HCT116 (cell line): ENCODE data around the gene KRTAP5-4. TPM values are rescaled to one million over a fixed set of nuclear protein-coding genes. Genes with fewer than 3 reads are reported as not detected.

Source experiments
- ATAC-seq: fragments of 200-7000 bp; cut with Tn5 transposase; 2 replicates; pipeline ENCODE4 v1.9.1; 2020; ENCODE audit warnings: mild to moderate bottlenecking, moderate library complexity
- BruUV-seq: library from RNA; stranded (reverse); fragments of 400-500 nt; replicated peaks from 2 replicates; lab custom pipeline; 2021; lab: Mats Ljungman, UMichigan
- CTCF ChIA-PET: fragments of 300-600 bp; sonication (Branson Sonifier 250); formaldehyde crosslinking; loops from one replicate; lab custom pipeline; 2021; ENCODE audit warnings: antibody characterized with exemption; lab: Charles Lee
- POLR2A ChIA-PET: fragments of 300-600, 350-600 bp; sonication (Branson Sonifier 250); formaldehyde crosslinking; loops from one replicate; lab custom pipeline; 2021; ENCODE audit warnings: antibody characterized with exemption; lab: Charles Lee
- RAD21 ChIA-PET, 2 experiments: fragments of 300-600 bp; sonication (Branson Sonifier 250); formaldehyde crosslinking; loops; one replicate each; lab custom pipeline; 2023; ENCODE audit warnings: low total read pairs in 2 of 2; ENCODE audit not compliant: uncharacterized antibody in 2 of 2, unreplicated experiment in 2 of 2, low non-redundant PET in 1 of 2; lab: Charles Lee
- DNase-seq: peaks from one replicate; pipeline ENCODE4 v3.0.0-alpha.2; 2010; ENCODE audit warnings: low read depth, low spot score
- H2AFZ ChIP-seq: fragments of 200-600 bp; shearing (Covaris generic), sonication (generic); 2 replicates; pipeline ENCODE4 v1.6.1; 2017; ENCODE audit warnings: low read depth, mixed run types, mixed read lengths, antibody characterized with exemption, low read length; ENCODE audit not compliant: poor library complexity, severe bottlenecking
- H3K27ac ChIP-seq: 2 replicates; pipeline ENCODE4 v1.5.1; 2012; ENCODE audit warnings: low read depth, low read length
- H3K27me3 ChIP-seq: fragments of 200-600 bp; sonication (generic); 2 replicates; pipeline ENCODE4 v1.6.1; 2016; ENCODE audit warnings: mixed run types, low read length, mixed read lengths; ENCODE audit not compliant: insufficient read depth
- H3K36me3 ChIP-seq, 2 experiments: fragments of 200-500 bp in 1 of 2; fragments of 200-600 bp in 1 of 2; sonication (Bioruptor generic) in 1 of 2; sonication (generic) in 1 of 2; 2 replicates each; pipeline versions ENCODE4 v1.5.1 to v1.6.1; 2014 to 2016; ENCODE audit warnings: low read length in 2 of 2, inconsistent platforms in 1 of 2, mixed read lengths in 1 of 2, mixed run types in 1 of 2; ENCODE audit not compliant: insufficient read depth in 2 of 2, control insufficient read depth in 1 of 2
- H3K4me1 ChIP-seq, 2 experiments: fragments of 200-600 bp in 1 of 2; sonication (generic) in 1 of 2; 2 replicates each; pipeline versions ENCODE4 v1.5.1 to v1.6.1; 2012 to 2017; ENCODE audit warnings: low read length in 2 of 2, inconsistent platforms in 1 of 2, mild to moderate bottlenecking in 1 of 2, mixed read lengths in 1 of 2, mixed run types in 1 of 2, moderate library complexity in 1 of 2; ENCODE audit not compliant: insufficient read depth in 2 of 2, control insufficient read depth in 1 of 2
- H3K4me2 ChIP-seq: fragments of 200-600 bp; sonication (generic); 2 replicates; pipeline ENCODE4 v1.6.1; 2017; ENCODE audit warnings: mixed run types, low read length, mixed read lengths
- H3K4me3 ChIP-seq, 2 experiments: fragments of 200-600 bp in 1 of 2; sonication (generic) in 1 of 2; replicated peaks in 1 of 2; 2 replicates each; pipeline ENCODE4 v1.5.1; 2011 to 2016; ENCODE audit warnings: low read length in 2 of 2, control low read depth in 1 of 2, low read depth in 1 of 2, mild to moderate bottlenecking in 1 of 2, mixed read lengths in 1 of 2, mixed run types in 1 of 2
- H3K79me2 ChIP-seq: fragments of 200-600 bp; sonication (generic); 2 replicates; pipeline ENCODE4 v1.6.1; 2017; ENCODE audit warnings: mild to moderate bottlenecking, mixed run types, low read length, moderate library complexity, mixed read lengths; ENCODE audit not compliant: insufficient read depth
- H3K9ac ChIP-seq: fragments of 200-600 bp; sonication (generic); 2 replicates; pipeline ENCODE4 v1.6.1; 2016; ENCODE audit warnings: low read length, mixed read lengths
- H3K9me2 ChIP-seq: fragments of 200-600 bp; sonication (generic), shearing (Covaris generic); 2 replicates; pipeline ENCODE4 v1.6.1; 2017; ENCODE audit warnings: mixed run types, mild to moderate bottlenecking, moderate library complexity; ENCODE audit not compliant: insufficient read depth
- H3K9me3 ChIP-seq, 2 experiments: fragments of 200-500 bp in 1 of 2; fragments of 200-600 bp in 1 of 2; sonication (Bioruptor generic) in 1 of 2; sonication (generic) in 1 of 2; 2 replicates each; pipeline ENCODE4 v1.6.1; 2014 to 2017; ENCODE audit warnings: low read length in 2 of 2, mixed read lengths in 2 of 2, inconsistent platforms in 1 of 2, low read depth in 1 of 2, mild to moderate bottlenecking in 1 of 2, mixed run types in 1 of 2, moderate library complexity in 1 of 2; ENCODE audit not compliant: control insufficient read depth in 1 of 2, insufficient read depth in 1 of 2
- H4K20me1 ChIP-seq: fragments of 200-600 bp; sonication (generic), shearing (Covaris generic); 2 replicates; pipeline ENCODE4 v1.6.1; 2017; ENCODE audit warnings: mixed run types, mild to moderate bottlenecking, moderate library complexity; ENCODE audit not compliant: insufficient read depth
- ATF3 ChIP-seq: IDR thresholded peaks from 2 replicates; pipeline ENCODE4 v1.6.1; 2012
- CBX3 ChIP-seq: IDR thresholded peaks from 2 replicates; pipeline ENCODE4 v1.6.1; 2012; ENCODE audit warnings: low read depth
- CEBPB ChIP-seq: IDR thresholded peaks from 2 replicates; pipeline ENCODE4 v1.6.1; 2012; ENCODE audit warnings: low read depth
- CTCF ChIP-seq, 3 experiments: fragments of 200-600 bp in 1 of 3; sonication (generic) in 1 of 3; IDR thresholded peaks in 2 of 3; conservative IDR thresholded peaks in 1 of 3; 2 replicates each; pipeline ENCODE4 v1.5.1; 2012 to 2017; ENCODE audit warnings: low read depth in 2 of 3, low read length in 2 of 3, antibody characterized with exemption in 1 of 3, borderline replicate concordance in 1 of 3, control low read depth in 1 of 3, mild to moderate bottlenecking in 1 of 3, mixed read lengths in 1 of 3, mixed run types in 1 of 3, moderate library complexity in 1 of 3; ENCODE audit not compliant: insufficient read depth in 1 of 3
- EGR1 ChIP-seq: IDR thresholded peaks from 2 replicates; pipeline ENCODE4 v1.6.1; 2012; ENCODE audit warnings: low read depth
- ELF1 ChIP-seq: IDR thresholded peaks from 2 replicates; pipeline ENCODE4 v1.6.1; 2012; ENCODE audit warnings: low read depth, borderline replicate concordance
- FOSL1 ChIP-seq: IDR thresholded peaks from 2 replicates; pipeline ENCODE4 v1.6.1; 2012; ENCODE audit warnings: low read depth
- MAX ChIP-seq: IDR thresholded peaks from 2 replicates; pipeline ENCODE4 v1.6.1; 2012
- POLR2A ChIP-seq: IDR thresholded peaks from 2 replicates; pipeline ENCODE4 v1.7.0; 2011; ENCODE audit warnings: borderline replicate concordance; ENCODE audit not compliant: insufficient read depth, insufficient read length; ENCODE audit errors: extremely low read depth
- REST ChIP-seq: IDR thresholded peaks from 2 replicates; pipeline ENCODE4 v1.6.1; 2012; ENCODE audit warnings: low read depth
- SIN3A ChIP-seq: IDR thresholded peaks from 2 replicates; pipeline ENCODE4 v1.6.1; 2012; ENCODE audit warnings: low read depth
- SP1 ChIP-seq: IDR thresholded peaks from 2 replicates; pipeline ENCODE4 v1.6.1; 2012; ENCODE audit warnings: low read depth
- SRF ChIP-seq: IDR thresholded peaks from 2 replicates; pipeline ENCODE4 v1.6.1; 2012; ENCODE audit warnings: low read depth
- TCF7L2 ChIP-seq: IDR thresholded peaks from 2 replicates; pipeline ENCODE4 v1.7.0; 2011; ENCODE audit warnings: borderline replicate concordance, inconsistent platforms; ENCODE audit not compliant: insufficient read depth, insufficient read length; ENCODE audit errors: extremely low read depth
- YY1 ChIP-seq: IDR thresholded peaks from 2 replicates; pipeline ENCODE4 v1.6.1; 2011; ENCODE audit warnings: low read length, low read depth, moderate library complexity, mild to moderate bottlenecking; ENCODE audit not compliant: insufficient replicate concordance; ENCODE audit errors: extremely low read depth
- ZFX ChIP-seq: fragments of 450-650 bp; IDR thresholded peaks from 2 replicates; pipeline ENCODE4 v1.6.1; 2017
- ZNF274 ChIP-seq: fragments of 200-500 bp; sonication (Bioruptor generic); IDR thresholded peaks from 2 replicates; pipeline ENCODE4 v1.6.1; 2014; ENCODE audit warnings: mild to moderate bottlenecking, low read depth, low read length, inconsistent platforms
- intact Hi-C: fragments of 100-400 bp; cut with micrococcal nuclease; formaldehyde crosslinking; loops from 2 replicates; pipeline ENCODE4 v1.10.0; 2022
- total RNA-seq: library from RNA; stranded (reverse); gene quantifications from one replicate; pipeline ENCODE4 v1.2.1, GENCODE V29; 2021; ENCODE audit not compliant: unreplicated experiment

Gene KRTAP5-4
- total RNA-seq, 1 experiment from 2014 or later: not detected

- RAD21 ChIA-PET: interaction anchor here (1.4 to 2.6 kb wide), 3 partner anchors 28 to 78 kb away, joined by 4 to 22 read pairs (median 22); no protein-coding TSS in a partner anchor
- ATAC-seq: no peak
- intact Hi-C loops: loop anchor here (1.0 to 2.0 kb wide), 2 partner anchors 20 to 29 kb away; no protein-coding TSS in a partner anchor
Observed at GRCh38 chr11:1574933-1575242, 47.0 kb downstream of the KRTAP5-4 start.

More at GRCh38 chr11:1574933-1575242, 47.0 kb downstream of the KRTAP5-4 start:
- no peak for DNase-seq
- CTCF ChIA-PET: interaction anchor here (0.6 to 5.2 kb wide), 11 partner anchors 10 to 65 kb away, joined by 3 to 133 read pairs (median 6); no protein-coding TSS in a partner anchor
- Histone ChIP-seq H3K36me3 (no peaks in the 10 kb centered on the region), H3K9me3 (peaks cover 0 to 7% of the 10 kb centered on the region in 2 experiments; a peak in 2 of 4 replicates), H3K27me3 (no peaks in the 10 kb centered on the region), H3K4me1 (peaks cover 16 to 29% of the 10 kb centered on the region in 2 experiments; a peak in 3 of 4 replicates), H3K27ac (no peak overlapping the region), H4K20me1 (no peaks in the 10 kb centered on the region), H3K4me3 (no peak overlapping the region), H3K9me2 (no peaks in the 10 kb centered on the region), H2AFZ (no peak overlapping the region), H3K4me2 (peak overlapping the region; percentile 94), H3K79me2 (peaks cover 3% of the 10 kb centered on the region; the same call in 1 of the 2 replicates), H3K9ac (no peak overlapping the region)
- TF ChIP-seq CBX3: no peak
- TF ChIP-seq POLR2A: no peak
- TF ChIP-seq ZNF274: no peak
- TF ChIP-seq FOSL1: no peak
- no peak for TF ChIP-seq ZFX
- no peak for TF ChIP-seq REST
- TF ChIP-seq MAX: no peak
- TF ChIP-seq YY1: no peak
- TF ChIP-seq SIN3A: no peak
- no peak for TF ChIP-seq CEBPB
- TF ChIP-seq ELF1: no peak
- no peak for TF ChIP-seq ATF3
- no peak for TF ChIP-seq EGR1
- no peak for TF ChIP-seq SP1
- TF ChIP-seq CTCF (IDR thresholded peaks at IDR 0.05 in 2 of 3, conservative IDR thresholded peaks at IDR 0.05 in 1 of 3; ENCODE audit: borderline replicate concordance in 1 of 3, insufficient read depth in 1 of 3, low read depth in 2 of 3, low read length in 2 of 3): no peak
- no peak for TF ChIP-seq TCF7L2
- TF ChIP-seq SRF: no peak
- no TSS peak for BruUV-seq
- POLR2A ChIA-PET: interaction anchor here (0.8 to 2.5 kb wide), 8 partner anchors 14 to 224 kb away, joined by 3 to 18 read pairs (median 5); no protein-coding TSS in a partner anchor
